Stimulated activated CD8-positive, alpha-beta memory T cell treated with anti-CD3 and anti-CD28 coated beads, Interleukin-4, amount 100 ng/mL, for 48 hours (primary cell): ENCODE measurements around the gene MEX3D.
"Not testable (repeated sequence)": the region's sequence is repeated elsewhere in the genome, so short reads cannot be mapped to it uniquely, and the experiment has no call there.

Source experiments
- DNase-seq: peaks from one replicate; pipeline ENCODE4 v3.0.0-alpha.2; 2020

The MEX3D gene

DNA sequence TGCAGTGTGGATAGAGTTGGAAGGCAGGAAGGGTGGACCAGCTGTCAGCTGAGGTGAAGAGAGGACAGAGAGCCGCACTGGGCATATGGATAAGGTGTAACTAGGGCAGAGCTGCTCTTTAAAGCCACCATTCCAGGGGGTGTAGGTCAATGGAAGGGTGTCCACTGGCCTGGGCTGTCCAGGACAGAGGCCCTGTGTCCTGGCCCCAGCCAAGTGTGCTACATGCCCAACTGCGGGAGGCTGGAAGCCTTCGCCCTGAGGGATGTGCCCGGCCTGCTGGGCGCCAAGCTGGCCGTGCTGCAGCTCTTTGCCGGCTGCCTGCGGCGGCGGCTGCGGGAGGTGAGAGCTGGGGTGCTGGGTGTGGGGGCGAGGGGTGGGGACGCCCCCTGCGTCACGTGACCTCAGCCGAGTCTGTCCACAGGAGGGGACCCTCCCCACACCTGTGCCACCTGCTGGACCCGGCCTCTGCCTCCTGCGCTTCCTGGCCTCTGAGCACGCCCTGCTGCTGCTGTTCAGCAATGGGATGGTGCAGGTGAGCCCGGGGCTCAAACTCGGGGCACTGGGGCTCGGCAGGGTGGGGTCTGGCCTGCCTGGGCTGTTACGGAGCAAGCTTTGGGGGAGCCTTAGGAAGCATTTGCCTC, 34.5 kb downstream of the MEX3D start:
- no peak for DNase-seq

DNA sequence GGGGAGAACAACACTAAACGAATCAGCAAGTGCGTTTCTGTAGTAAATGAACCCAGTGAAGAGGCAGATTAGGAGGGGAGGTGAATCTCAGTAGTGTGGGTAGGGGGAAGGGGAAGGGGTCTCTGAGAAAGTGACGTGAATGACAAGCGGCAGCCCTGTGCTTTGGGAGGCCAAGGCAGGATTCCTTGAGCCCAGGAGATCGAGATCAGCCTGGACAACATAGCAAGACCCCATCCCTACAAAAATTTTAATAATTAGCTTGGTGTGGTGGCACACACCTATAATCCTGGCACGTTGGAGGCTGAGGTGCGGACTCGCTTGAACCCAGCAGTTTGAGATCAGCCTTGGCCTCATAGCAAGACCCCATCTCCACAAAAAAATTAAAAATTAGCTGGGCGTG, 36.1 kb downstream of the MEX3D start:
- DNase-seq = no peak

DNA sequence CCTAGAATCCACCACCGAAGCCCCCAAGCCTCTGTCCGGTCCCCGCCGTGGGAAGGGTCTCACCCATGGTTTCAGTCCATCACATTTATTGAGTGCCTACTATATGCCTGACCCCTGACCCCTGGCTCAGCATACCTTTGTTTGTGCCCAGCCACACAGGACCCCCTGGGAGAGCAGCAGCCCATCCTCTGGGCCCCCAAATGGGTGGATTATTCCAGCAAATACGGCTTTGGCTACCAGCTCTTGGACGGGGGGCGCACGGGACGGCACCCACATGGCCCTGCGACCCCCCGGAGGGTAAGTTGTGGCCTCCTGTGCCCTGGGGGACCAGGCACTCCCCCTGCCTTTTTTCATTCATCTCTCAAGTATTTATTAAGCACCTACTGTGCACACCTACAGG, 36.5 kb downstream of the MEX3D start:
- DNase-seq = no peak

DNA sequence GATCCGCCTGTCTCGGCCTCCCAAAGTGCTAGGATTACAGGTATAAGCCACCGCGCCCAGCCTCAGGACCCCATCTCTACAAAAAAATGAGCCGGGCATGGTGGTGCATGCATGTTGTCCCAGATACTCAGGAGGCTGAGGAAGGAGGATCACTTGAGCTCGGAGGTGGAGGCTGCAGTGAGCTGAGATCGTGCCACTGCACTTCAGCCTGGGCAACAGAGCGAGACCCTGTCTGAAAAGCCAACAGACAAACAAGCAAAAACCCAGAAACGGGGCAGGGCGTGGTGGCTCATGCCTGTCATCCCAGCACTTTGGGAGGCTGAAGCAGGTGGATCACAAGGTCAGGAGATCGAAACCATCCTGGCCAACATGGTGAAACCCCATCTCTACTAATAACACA, 37.3 kb downstream of the MEX3D start:
- not testable (repeated sequence) for DNase-seq

- DNase-seq = no peak
Measured at GRCh38 chr19:1529430-1529816, 38.7 kb downstream of the MEX3D start.

DNA sequence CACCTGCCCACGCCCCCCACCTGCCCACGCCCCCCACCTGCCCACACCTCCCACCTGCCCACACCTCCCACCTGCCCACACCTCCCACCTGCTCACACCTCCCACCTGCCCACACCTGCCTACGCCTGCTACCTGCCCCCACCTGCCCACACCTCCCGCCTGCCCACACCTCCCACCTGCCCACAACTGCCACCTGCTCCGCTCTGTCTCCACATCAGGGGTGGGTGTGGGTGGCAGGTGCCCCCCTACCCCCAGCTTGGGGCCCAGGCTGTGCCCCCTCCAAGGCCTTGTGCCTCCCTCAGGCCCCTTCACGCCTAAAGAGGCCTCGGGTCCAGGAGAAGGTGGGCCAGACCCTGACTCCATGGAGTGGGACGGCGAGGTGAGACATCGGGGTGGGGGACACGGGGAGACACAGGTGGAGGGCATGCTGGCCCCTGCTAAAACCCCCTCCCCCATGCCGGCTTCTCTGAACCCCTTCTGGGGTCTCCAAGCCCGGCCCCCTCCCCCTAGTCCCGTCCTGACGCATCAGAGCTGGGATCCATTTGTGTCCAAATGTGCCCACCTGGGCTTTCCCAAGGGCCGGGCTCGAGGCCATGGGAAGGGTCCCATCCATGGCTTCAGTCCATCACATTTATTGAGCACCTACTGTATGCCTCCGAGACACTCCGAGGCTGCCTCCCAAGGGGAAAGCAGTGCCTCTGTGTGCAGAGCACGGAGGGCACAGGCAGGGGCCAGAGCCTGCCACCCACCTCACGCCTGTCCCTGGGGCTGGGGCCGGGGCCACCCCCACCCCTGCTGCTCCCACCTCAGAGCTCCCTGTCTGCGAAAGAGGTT, 39.3 kb downstream of the MEX3D start:
- no peak for DNase-seq

- DNase-seq = no peak
Measured at GRCh38 chr19:1527650-1528309, 40.3 kb downstream of the MEX3D start.

GRCh38 chr19:1526979-1527649, 41.0 kb downstream of the MEX3D start:
- DNase-seq = no peak

GRCh38 chr19:1526066-1526778, 41.9 kb downstream of the MEX3D start:
- no peak for DNase-seq

- DNase-seq = no peak
Measured at GRCh38 chr19:1525343-1525742, 42.8 kb downstream of the MEX3D start.

- DNase-seq = no peak
Measured at GRCh38 chr19:1524972-1525325, 43.2 kb downstream of the MEX3D start.

GRCh38 chr19:1524287-1524971, 43.7 kb downstream of the MEX3D start:
- DNase-seq = no peak

DNA sequence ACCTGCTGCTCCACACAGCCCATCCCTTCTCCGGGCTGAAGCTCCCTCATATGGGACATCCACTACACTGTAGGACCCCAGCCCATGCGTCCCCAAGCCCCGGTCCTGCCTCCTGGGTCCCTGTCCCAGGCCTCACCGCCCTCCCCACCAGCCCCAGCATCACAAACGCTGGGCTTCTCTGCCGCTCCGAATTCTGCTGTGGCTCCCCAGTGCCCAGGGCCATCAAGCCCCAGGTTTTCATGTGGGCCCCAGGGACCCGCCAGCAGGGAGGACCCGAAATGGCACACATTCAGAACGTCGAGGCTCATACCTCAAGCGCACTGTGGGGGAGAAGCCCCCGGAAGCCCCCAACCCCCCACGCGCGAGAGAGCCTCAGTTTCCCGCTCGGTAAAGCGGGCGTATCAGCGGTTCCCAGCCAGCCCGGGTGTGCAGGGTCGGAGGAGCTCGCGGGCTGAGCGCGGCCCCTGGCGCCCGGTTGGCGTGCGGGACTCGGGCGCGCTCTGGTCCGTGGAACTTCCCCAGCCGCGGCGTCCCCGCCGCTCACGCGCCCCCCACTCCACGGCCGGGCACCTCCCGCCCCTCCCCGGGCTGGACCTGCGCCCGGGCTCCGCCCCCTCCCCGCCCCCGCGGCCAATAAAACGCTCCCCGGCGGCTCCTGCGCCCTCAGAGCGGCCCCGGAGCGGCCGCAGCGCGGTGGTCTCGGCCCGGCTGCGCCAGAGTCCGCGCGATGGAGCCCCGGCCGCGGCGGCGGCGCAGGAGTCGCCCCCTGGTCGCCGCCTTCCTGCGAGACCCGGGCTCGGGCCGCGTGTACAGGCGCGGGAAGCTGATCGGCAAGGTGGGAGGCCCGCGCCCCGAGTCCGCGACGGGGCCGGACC, 44.5 kb downstream of the MEX3D start, which contains the start of gene PLK5:
Gene PLK5 (plus strand): TSS at position 666 of the 875 bp plus-strand sequence. CDS start 2,920 bp downstream, outside the sequence.
- DNase-seq = no peak

- DNase-seq = no peak
Measured at GRCh38 chr19:1522838-1523237, 45.3 kb downstream of the MEX3D start.

- no peak for DNase-seq
Measured at GRCh38 chr19:1522061-1522460, 46.1 kb downstream of the MEX3D start.

DNA sequence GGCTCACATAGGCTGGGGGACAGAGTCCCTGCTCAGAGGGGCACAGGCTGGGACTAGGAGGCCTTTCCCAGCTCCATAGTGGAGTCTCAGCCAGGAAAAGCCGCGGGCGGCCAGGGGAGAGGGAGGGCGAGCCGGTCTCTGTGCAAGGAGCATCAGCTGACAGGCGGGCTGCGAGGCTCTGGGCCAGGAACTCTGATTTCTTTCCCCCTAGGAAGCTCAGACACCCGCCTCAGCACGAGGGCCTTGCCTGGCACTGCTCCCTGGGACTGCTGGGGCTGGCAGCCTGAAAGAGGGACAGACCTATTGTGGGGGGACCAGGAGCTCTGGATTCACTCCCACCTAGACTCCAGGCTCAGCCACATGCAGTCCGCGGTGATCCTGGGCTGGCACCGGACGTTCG, 46.5 kb downstream of the MEX3D start:
- no peak for DNase-seq

DNA sequence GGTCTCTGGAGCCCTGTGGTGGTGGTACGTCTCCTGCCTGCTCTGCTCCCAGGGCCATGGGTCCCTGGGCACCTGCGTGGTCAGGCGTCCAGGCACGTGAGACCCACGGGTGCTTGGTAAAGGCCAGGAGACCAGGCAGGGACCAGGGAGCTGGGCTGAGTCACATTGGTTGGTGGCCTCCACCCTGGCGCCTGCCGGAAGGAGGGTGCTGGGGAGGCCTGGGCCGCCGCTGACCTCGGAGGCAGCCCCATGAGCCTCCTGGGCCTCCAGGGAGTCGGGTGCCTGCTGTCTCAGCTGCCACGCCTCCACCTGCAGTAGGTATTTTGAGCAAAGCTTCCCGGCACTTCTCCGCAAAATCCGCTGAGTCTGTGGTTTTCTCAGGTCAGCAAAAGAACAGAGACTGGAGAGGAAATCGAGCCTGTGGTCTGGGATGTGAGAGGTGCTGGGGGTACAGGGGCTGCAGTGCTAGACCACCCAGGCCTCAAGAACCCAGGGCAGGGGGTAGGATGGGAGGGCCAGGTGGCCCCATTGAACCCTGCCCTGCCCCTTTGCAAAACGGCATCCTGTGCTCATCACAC, 47.8 kb downstream of the MEX3D start:
- no peak for DNase-seq

GRCh38 chr19:1519802-1520201, 48.3 kb downstream of the MEX3D start:
- not testable (repeated sequence) for DNase-seq

DNA sequence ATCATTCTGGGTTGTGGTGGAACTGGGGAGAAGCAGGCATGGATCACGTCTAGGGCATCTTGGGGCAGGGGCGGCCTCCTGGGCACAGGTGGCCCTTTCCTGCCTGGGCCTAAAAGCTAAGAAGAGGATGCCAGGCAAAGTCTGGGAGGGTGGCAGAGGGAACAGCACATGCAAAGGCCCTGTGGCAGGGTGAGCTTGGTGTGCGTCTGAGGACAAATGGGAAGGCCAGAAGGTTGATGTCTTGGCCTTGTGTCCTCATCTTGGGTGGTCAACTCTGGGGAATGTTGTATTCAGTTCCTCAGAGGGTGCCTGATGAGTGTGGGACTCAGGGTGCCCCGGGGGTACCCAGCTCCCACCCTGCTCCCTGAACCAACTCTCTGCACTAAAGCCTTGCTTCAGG, 49.7 kb downstream of the MEX3D start:
- no peak for DNase-seq

DNA sequence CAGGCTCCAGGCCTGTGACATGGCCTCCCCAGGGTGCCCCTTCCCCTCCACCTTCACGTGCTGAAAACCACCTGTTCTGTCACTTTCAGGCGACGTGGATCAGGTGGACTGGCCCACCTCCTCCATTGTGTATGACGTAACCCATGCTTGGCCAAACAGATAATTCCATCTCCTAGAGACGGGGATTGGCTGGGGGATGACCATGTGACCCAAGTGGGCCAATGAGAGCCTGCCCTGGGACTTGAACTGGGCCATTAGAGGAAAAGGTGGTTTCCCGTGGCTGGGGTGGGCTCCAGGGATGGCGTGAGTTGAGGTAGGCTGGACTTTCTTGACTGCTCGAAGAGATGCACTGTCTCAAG, 51.8 kb downstream of the MEX3D start:
- no peak for DNase-seq
